Posterior vena cava (tissue), 2 donors: Measurements from ENCODE around the gene ANKRD6. TPM values are rescaled to one million over a fixed set of nuclear protein-coding genes. Genes with fewer than 3 reads are reported as not detected.
"Not testable (repeated sequence)": the region's sequence is repeated elsewhere in the genome, so short reads cannot be mapped to it uniquely, and the experiment has no call there.

ENCODE experiments used
- DNase-seq: peaks from one replicate; pipeline ENCODE4 v3.0.0-alpha.2; 2020; ENCODE audit warnings: low spot score
- intact Hi-C, 2 donors: fragments of 100-400 bp; cut with DNase I; formaldehyde crosslinking; loops; one replicate each; pipeline versions ENCODE4 v1.14.1 to v1.14.2; 2022 to 2023
- total RNA-seq, 2 donors: library from RNA; stranded (reverse); fragmentation: NEBNext Ultra II Directional; extraction: Animal tissue kit (Norgen Biotek cat#: 25700); gene quantifications; one replicate each; pipeline ENCODE4 v1.2.1, GENCODE V29; 2021
- donor health status: DM: yes; HTN: yes; CAD: no.
- donor health status: DM: yes; HTN: yes; CAD: no.

ANKRD6 gene
- total RNA-seq, 2 donors from 2014 or later: 14.6 to 16.0 TPM

DNA sequence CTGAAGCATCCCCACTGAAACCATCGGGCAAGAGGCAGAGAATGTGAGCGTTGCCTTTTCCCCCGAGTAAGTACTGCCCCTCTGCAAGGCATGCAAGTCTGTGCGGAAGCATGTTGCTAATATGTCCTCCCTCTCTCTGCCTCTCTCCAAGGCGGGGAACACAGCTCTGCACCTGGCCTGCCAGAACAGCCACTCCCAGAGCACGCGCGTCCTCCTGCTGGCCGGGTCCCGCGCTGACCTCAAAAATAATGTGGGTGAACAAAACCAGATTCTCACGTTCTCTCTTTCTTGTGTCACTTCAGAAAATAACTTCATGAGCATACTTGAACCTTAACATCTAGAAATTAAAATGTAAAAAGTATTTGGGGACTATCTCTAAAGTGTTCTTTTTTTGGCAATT is 179.2 kb downstream of the ANKRD6 start:
- intact Hi-C loops: no loop called here
- DNase-seq: no peak

DNA sequence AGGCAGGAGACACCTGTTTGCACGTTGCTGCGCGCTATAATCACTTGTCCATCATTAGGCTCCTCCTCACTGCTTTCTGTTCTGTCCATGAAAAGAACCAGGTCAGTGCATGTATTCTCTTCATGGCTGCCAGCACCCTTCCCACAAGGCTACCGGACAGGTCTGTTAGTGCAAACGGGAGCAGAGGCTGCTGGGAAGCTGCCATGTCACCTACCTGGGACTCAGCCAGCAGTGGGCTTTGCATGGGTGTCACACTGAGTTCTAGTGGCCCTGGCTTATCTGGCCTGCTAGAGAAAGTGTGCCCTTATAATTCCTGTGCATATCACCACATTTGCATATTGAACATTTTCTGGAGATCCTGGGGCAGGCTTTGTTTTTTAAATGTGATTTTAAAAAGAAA is 180.8 kb downstream of the ANKRD6 start:
- DNase-seq: no peak

DNA sequence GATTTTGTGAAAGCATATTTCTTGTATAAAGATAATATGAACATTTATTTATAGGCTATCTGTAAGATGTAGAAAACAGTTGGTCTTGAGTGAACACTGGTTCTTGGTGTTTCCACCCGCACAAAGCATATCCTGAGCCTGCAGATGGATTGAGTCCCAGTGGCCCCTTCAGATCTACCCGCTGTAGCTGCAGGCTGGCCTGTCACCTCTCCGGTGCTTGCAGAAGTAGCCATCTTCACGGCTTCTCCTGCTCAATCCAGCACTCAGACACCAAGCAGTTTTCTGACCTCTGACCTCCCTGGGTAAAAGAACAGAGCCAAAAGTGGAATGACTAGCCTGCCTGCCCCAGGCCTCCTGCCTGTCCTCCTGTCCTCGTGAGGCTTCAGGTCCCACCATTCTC is 182.9 kb downstream of the ANKRD6 start:
- intact Hi-C loops: no loop called here
- DNase-seq: no peak

More for the DNA sequence above, 180.8 kb downstream of the ANKRD6 start:
- intact Hi-C loops: no loop called here

DNA sequence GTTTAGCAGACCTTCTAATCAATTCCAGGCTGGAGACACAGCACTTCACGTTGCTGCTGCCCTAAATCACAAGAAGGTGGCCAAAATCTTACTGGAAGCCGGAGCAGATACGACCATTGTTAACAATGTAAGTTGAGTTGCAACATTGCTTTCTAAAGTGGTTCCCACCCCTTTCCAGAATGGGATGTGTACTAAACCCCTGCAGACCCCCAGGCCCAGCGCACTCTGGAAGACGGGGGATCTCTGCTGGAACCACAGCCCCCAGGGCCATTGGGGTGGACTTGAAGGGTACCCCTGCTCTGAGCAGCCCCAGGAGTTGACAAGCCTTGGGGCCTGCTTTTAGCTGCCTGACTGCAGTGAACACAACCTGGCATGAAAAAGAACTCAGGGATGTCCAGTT is 183.6 kb downstream of the ANKRD6 start:
- no peak for DNase-seq
- intact Hi-C loops: no loop called here

DNA sequence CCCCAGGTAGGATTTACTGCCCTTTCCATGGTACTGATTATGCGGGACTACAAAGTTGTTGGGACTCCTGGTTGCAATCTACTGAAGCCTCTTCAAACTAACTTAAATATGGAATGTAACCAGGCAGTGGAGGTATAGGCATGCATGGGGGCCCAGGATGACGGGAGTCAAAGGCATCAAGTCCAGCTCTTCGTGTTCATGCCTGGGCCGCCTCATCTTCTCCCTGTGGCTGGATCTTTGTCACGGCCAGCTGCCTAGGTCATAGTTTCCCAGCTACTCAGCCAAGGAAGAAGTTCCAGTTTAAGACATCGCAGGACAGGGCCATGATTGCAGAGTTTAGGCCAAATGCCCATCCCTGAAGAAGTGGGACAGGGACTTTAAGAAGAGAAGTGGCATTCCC is 185.1 kb downstream of the ANKRD6 start:
- no peak for DNase-seq

DNA sequence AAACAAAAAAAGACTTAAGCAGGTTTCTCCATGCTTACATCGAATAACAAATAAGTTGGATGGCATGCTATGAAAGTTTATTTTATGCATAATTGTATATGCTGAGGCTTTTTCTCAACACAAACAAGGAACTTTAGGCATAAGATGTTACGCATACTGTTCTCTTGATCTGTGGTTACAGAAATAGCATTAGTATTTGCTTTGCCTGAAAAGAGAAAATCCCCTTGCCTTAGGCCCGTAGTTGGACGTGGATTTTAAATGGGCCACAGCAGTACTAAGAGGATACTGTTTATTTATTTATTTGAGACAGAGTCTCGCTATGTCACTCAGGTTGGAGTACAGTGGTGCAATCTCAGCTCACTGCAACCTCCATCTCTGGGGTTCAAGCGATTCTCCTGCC is 186.6 kb downstream of the ANKRD6 start:
- intact Hi-C loops: no loop called here
- DNase-seq: no peak

More for the DNA sequence above, 185.1 kb downstream of the ANKRD6 start:
- intact Hi-C loops: no loop called here

DNA sequence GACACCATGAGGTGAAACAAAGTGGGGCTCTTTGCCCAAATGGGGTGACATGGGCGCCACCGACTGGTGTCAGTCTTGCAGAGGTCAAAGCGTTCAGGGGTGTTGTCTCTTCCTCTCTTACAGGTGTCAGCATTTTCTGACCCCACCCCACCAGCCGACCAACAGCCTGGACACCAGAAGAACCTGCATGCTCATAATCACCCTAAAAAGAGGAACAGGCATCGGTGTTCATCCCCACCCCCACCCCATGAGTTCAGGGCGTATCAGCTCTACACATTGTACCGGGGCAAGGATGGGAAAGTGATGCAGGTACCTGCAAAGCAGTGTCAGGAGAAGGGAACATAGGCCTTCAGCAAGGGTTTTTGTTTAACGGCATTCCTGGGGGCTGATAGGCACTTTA is 190.8 kb downstream of the ANKRD6 start:
- DNase-seq: no peak
- intact Hi-C loops: no loop called here

DNA sequence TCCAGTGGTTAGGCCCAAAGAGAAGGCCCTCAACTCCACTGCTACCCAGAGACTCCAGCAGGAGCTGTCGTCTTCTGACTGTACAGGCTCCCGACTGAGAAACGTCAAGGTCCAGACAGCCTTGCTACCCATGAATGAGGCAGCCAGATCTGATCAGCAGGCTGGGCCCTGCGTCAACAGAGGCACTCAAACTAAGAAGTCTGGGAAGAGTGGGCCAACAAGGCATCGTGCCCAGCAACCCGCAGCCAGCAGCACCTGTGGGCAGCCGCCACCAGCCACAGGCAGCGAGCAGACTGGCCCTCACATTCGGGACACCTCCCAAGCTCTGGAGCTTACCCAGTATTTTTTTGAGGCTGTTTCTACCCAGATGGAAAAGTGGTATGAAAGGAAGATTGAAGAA is 197.5 kb downstream of the ANKRD6 start:
- DNase-seq: no peak
- intact Hi-C loops: no loop called here

DNA sequence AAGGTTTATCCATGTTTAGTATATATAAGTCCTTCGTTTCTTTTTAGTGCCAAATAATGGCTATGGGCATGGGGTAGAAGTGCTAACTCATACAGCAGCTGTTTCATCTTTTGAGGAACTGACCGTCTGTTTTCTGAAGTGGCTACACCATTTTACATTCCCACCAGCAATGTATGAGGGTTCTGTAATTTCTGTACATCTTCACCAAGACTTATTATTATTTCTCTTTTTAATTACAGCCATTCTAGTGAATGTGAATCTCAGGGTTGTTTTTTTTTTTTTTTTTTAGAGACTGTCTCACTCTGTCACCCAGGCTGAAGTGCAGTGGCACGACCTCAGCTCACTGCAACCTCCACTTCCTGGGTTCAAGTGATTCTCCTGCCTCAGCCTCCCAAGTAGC is 203.5 kb downstream of the ANKRD6 start:
- DNase-seq, intact Hi-C loops: not testable (repeated sequence)

DNA sequence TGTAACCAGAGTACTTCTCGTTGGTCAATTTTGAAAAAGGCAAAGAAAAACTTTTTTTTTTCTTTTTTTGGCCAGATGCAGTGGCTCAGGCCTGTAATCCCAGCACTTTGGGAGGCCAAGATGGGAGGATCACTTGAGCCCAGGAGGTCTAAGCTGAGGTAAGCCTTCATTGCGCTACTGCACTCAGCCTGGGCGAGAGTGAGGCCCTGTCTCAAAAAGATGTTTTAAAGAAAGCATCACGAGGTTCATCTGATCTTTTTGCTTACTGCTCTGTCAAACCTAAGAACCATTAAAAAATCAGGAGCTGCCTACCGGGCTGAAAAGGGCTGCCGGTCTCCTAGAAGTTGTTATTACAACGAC is 205.0 kb downstream of the ANKRD6 start:
- no peak for DNase-seq
- intact Hi-C loops: no loop called here

DNA sequence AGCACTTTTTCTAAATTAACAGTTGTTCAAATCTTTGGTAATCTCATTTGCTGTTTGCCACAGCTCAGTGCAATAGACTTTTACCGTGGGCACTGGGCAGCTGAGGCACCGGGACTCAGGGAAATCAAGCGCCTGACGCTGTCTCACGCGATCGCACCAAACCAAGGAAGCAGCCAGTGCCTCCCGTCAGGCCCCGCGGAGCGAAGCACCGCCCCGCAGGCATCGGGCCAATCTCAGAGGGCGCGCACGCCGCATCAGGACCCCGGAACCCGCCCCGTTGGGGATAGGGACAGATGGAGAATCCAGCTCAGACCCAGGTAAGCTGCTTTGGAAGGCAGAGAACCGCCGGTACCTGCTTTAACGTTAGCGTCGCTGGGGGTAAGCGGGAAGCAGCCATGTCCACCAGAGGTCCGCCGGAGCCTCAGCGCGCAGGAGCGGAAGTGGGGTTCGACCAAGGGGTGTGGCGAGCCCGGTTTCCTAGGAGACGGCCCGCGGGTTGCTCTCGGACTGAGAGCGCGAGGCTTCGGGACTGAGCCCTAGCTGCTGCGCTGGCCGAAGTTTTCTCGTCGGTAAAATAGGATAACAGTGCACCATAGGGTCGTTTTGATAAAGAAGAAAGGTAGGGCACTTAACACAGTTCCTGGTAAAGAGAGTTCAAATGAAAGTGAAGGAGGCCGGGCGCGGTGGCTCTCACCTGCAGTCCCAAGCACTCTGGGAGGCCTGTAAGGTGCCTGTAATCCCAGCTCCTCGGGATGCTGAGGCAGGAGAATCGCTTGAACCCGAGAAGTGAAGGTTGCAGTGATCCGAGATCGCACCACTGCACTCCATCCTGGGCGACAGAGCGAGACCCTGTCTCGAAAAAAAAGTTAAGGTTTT is 205.6 kb downstream of the ANKRD6 start, which contains the start of gene LYRM2:
Gene LYRM2, minus strand, starts transcription at position 428 of the 876 bp plus-strand sequence. Its CDS starts 31 bp downstream, at position 397.
- peak; percentile 99 for DNase-seq
- intact Hi-C loops: no loop called here

DNA sequence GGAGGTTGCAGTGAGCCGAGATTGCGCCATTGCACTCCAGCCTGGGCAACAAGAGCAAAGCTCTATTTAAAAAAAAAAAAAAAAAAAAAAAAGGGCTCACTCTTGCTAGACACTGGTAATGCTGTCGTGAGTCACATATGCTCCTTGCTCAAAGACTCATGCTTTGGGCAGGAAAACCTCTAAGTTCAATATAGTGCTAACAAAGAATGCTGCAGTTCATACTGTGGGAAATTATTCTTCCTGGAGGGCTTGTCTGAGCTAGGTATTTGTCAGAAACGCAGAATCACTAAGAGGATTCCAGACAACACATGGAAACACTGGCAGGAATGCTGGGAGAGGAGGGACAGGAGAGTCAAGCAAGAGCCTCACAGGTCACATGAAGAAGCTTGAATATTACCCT is 207.9 kb downstream of the ANKRD6 start:
- intact Hi-C loops: no loop called here
- DNase-seq: no peak

DNA sequence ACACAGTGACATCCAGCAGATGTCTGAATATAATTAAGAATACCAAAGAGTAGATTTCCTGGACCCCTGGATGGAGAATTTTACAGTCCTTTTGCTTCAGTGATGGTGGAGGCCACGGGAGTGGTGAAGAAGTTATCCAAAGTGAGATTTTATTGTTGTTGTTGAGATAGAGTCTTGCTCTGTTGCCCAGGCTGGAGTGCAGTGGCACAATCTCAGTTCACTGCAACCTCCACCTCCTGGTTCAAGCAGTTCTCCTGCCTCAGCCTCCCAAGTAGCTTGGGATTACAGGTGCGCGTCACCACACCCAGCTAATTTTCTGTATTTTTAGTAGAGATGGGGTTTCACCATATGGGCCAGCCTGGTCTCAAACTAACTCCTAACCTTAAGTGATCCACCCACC is 208.6 kb downstream of the ANKRD6 start:
- intact Hi-C loops, DNase-seq: not testable (repeated sequence)

DNA sequence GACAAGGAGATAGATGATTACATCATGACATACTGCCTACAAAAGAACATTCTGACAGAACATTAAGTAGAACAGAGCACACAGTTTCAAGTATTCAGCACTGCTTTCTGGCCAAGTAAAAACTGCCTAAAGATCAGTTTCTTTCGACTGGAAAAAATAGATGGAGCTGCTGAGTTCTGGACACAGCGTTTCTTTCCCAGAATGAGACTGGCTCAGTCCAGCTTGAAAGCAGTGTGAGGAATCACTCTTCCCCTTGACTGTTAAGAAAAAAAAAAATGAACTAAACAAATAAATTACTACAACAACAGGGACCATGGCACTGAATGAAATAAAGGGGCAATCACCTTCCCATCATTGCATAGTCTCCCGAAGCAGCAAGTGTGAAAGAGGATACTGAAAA is 210.0 kb downstream of the ANKRD6 start:
- intact Hi-C loops: no loop called here
- no peak for DNase-seq

DNA sequence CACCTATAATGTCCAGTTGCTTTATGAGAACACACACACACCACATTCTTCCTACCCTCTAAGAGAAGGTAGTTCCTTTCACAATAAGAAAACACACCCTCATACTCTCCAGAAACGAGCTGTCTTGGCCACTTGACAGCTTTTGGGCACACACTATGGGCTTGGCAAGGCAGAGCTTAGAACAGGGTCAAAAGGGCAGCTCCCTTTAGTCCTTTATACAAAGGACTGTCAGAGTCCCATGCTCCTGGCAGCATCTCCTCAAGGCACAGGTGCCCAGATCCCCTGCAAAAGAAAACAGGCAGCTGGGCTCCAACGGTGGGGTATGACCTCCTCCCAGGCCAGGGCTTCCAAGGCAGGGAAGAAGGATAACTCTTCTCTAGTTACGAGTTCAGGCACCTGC is 210.5 kb downstream of the ANKRD6 start:
- intact Hi-C loops: no loop called here
- no peak for DNase-seq

DNA sequence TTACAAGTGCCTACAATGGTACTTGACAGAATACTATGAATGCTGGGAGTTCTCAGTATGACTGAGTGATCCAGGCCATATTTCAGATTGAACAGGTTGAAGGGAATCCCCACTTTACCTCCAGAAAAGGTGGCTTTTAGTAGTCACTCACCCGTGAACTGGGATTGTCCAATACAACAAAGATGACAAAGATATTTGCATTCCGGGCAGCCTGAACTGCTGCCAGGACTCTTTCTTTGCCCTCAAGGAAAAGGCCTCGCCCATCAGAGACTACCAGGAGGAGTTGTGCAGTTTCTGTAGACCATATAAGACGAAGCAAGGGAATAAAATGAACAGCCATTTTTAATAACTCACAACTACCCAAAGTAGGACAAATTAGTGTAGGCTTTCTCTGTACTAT is 211.9 kb downstream of the ANKRD6 start:
- intact Hi-C loops: no loop called here
- DNase-seq: no peak

DNA sequence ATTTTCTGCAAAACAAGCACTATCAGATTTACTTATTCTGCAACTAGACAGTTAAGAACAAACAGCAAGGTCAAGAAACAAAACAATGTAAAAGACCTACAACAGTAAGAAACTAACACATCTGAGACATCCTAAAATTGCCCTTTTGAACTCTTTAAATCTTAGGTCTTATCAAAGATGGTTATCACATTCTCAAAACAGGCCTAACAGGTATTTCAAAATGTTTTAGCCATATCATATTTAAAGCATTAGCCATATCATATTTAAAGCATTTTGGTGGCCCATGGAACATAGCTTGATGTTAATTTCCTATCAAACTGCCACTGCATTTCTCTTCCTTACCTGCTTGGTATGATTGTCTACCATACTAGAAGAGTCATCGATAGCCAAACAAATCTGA is 216.7 kb downstream of the ANKRD6 start:
- no peak for DNase-seq
- intact Hi-C loops: no loop called here

DNA sequence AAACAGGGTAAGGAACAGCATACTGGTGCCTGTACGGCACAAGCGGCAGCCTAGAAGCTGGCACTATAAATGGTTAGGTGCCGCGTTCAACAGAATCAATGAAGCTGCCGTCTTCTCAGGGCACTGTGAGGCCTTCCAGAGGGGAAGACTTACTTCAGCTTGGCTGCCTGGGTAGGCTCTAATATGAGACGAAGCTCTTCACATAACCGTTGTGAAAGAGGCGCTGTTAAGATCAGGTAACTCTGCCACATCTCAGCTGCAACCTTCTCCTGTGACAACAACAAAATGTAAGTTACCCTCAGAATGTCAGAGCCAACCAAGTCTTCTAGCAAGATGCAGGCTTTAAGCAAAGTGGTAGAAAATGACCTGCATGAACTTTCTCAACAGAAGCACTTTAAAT is 217.6 kb downstream of the ANKRD6 start:
- intact Hi-C loops: no loop called here
- DNase-seq: no peak

DNA sequence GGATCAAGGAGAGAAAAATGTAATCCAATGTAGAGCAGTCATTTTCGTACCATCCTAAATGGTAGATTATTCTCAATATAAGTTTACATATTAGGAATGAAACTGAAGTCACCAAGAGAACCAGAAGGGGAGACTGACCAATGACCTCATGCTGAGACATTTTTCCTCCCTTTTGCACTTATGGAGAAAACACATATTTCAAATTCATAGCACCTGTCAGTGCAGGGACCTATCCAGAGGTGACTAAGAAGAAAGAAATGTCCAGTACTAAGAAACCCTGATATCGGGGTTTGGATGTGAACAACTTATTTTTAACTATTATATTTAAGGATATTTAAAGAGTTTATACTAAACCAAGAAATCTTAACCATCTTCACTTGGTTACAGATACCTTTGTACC is 222.2 kb downstream of the ANKRD6 start:
- intact Hi-C loops: no loop called here
- DNase-seq: no peak

DNA sequence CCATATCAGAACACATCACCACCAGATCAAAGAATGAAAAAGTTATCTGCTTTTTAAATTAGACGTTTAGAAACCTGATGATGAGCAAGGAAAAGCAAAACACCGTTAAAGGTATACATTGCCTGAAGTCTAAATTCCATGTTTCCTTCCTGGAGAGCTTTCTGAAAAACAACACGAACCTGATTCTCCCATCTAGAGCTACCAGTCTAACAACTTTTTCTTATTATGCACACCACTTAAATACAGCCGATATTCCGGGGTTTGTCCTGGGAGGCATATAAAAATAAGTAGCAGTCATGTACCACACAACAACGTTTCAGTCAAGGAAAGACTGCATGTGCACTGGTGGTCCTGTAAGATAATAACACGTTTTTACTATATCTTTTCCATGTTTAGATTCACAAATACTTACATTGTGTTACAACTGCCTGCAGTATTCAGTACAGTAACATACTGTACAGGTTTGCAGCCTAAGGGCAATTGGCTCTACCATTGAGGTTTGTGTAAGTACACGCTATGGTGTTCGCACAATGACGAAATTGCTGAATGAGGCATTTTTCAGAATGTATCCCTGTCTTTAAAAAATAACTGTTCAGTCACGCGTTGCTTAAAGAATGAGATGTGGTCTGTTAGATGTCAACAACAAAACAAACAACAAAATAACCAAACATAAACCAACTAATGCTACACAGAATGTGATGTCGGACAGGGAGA is 224.7 kb downstream of the ANKRD6 start:
- DNase-seq: no peak
- intact Hi-C loops: no loop called here

DNA sequence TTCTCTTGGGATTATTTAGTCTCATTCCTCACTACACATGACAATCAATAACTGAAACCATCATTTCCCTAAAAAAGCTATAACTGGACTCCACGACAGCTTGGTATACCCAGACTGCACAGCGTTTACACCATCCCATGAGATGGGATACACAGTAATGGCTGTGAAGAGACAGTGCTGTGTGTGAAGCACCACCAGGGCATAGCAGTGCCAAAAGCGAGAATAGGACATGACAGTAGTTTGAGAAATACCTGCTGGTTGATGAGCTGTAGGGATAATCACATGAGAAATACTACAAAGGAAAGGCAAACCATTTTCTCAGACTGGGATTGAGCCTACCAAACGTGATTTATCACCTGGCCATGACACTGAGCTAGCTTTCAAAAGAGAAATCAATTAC is 228.0 kb downstream of the ANKRD6 start:
- intact Hi-C loops: no loop called here
- DNase-seq: no peak
